Measurements from ENCODE around the gene FOSL2. TPM values are rescaled to one million over a fixed set of nuclear protein-coding genes. Genes with fewer than 3 reads are reported as not detected.

The FOSL2 gene
- total RNA-seq, 1 donor from 2014 or later, result 55.0 TPM

- Mint-ChIP-seq H3K36me3 (ENCODE audit: low read depth) (no peaks in the 10 kb centered on the region), H3K9me3 (peaks cover 14% of the 10 kb centered on the region), H3K27me3 (ENCODE audit: insufficient read depth) (peaks cover 2% of the 10 kb centered on the region), H3K4me1 (ENCODE audit: low read depth) (peaks cover 44% of the 10 kb centered on the region), H3K27ac (no peak overlapping the region), H3K4me3 (no peak overlapping the region)
- intact Hi-C loops (cut with micrococcal nuclease), result no loop called here
- DNase-seq (ENCODE audit: low spot score), result no peak
Measured at GRCh38 chr2:28431741-28432140, 39.1 kb downstream of the FOSL2 start.

- H3K9me3 Mint-ChIP-seq, result peaks cover 14% of the 10 kb centered on the region
- H3K36me3 Mint-ChIP-seq (ENCODE audit: low read depth), result no peaks in the 10 kb centered on the region
- H3K27ac Mint-ChIP-seq, result no peak overlapping the region
- intact Hi-C loops (cut with micrococcal nuclease), result no loop called here
- H3K4me3 Mint-ChIP-seq, result no peak overlapping the region
- H3K4me1 Mint-ChIP-seq (ENCODE audit: low read depth), result peaks cover 44% of the 10 kb centered on the region
- H3K27me3 Mint-ChIP-seq (ENCODE audit: insufficient read depth), result peaks cover 2% of the 10 kb centered on the region
- DNase-seq (ENCODE audit: low spot score), result no peak
Measured at GRCh38 chr2:28432362-28432761, 39.7 kb downstream of the FOSL2 start.

GRCh38 chr2:28433215-28433614 is 40.6 kb downstream of the FOSL2 start:
- H3K27ac Mint-ChIP-seq, result no peak overlapping the region

GRCh38 chr2:28433935-28434599 is 41.4 kb downstream of the FOSL2 start:
- no peak for DNase-seq (ENCODE audit: low spot score)
- H3K36me3 Mint-ChIP-seq (ENCODE audit: low read depth), result no peaks in the 10 kb centered on the region
- peak overlapping the region; percentile 7 for H3K27ac Mint-ChIP-seq
- H3K4me3 Mint-ChIP-seq, result no peak overlapping the region
- peaks cover 55% of the 10 kb centered on the region for H3K4me1 Mint-ChIP-seq (ENCODE audit: low read depth)
- H3K27me3 Mint-ChIP-seq (ENCODE audit: insufficient read depth), result peaks cover 2% of the 10 kb centered on the region
- peaks cover 14% of the 10 kb centered on the region for H3K9me3 Mint-ChIP-seq
- intact Hi-C loops (cut with micrococcal nuclease), result loop anchor here (1.0 kb wide), 1 partner anchor 10 kb away; no protein-coding TSS in a partner anchor

More at GRCh38 chr2:28433215-28433614, 40.6 kb downstream of the FOSL2 start:
- H3K9me3 Mint-ChIP-seq, result peaks cover 14% of the 10 kb centered on the region
- peaks cover 46% of the 10 kb centered on the region for H3K4me1 Mint-ChIP-seq (ENCODE audit: low read depth)
- intact Hi-C loops (cut with micrococcal nuclease), result no loop called here
- peaks cover 2% of the 10 kb centered on the region for H3K27me3 Mint-ChIP-seq (ENCODE audit: insufficient read depth)
- no peaks in the 10 kb centered on the region for H3K36me3 Mint-ChIP-seq (ENCODE audit: low read depth)
- H3K4me3 Mint-ChIP-seq, result no peak overlapping the region
- DNase-seq (ENCODE audit: low spot score), result no peak

GRCh38 chr2:28434600-28434989 is 41.9 kb downstream of the FOSL2 start:
- Mint-ChIP-seq H3K36me3 (ENCODE audit: low read depth) (no peaks in the 10 kb centered on the region), H3K27ac (no peak overlapping the region), H3K4me1 (ENCODE audit: low read depth) (peaks cover 54% of the 10 kb centered on the region)

GRCh38 chr2:28435241-28435640 is 42.6 kb downstream of the FOSL2 start:
- no peaks in the 10 kb centered on the region for H3K36me3 Mint-ChIP-seq (ENCODE audit: low read depth)
- intact Hi-C loops (cut with micrococcal nuclease), result no loop called here
- H3K4me1 Mint-ChIP-seq (ENCODE audit: low read depth), result peaks cover 49% of the 10 kb centered on the region
- peaks cover 2% of the 10 kb centered on the region for H3K27me3 Mint-ChIP-seq (ENCODE audit: insufficient read depth)
- H3K27ac Mint-ChIP-seq, result no peak overlapping the region
- peaks cover 14% of the 10 kb centered on the region for H3K9me3 Mint-ChIP-seq
- no peak overlapping the region for H3K4me3 Mint-ChIP-seq
- no peak for DNase-seq (ENCODE audit: low spot score)

More at GRCh38 chr2:28434600-28434989, 41.9 kb downstream of the FOSL2 start:
- Mint-ChIP-seq H3K9me3 (peaks cover 14% of the 10 kb centered on the region), H3K4me3 (no peak overlapping the region), H3K27me3 (ENCODE audit: insufficient read depth) (peaks cover 2% of the 10 kb centered on the region)
- intact Hi-C loops (cut with micrococcal nuclease), result loop anchor here (1.0 kb wide), 1 partner anchor 10 kb away; no protein-coding TSS in a partner anchor
- no peak for DNase-seq (ENCODE audit: low spot score)

GRCh38 chr2:28435814-28436351 is 43.2 kb downstream of the FOSL2 start:
- H3K4me1 Mint-ChIP-seq (ENCODE audit: low read depth), result peaks cover 42% of the 10 kb centered on the region
- no peak overlapping the region for H3K27ac Mint-ChIP-seq

GRCh38 chr2:28436525-28437051 is 43.9 kb downstream of the FOSL2 start:
- peaks cover 2% of the 10 kb centered on the region for H3K27me3 Mint-ChIP-seq (ENCODE audit: insufficient read depth)
- no peak for DNase-seq (ENCODE audit: low spot score)
- intact Hi-C loops (cut with micrococcal nuclease), result no loop called here
- peaks cover 39% of the 10 kb centered on the region for H3K4me1 Mint-ChIP-seq (ENCODE audit: low read depth)
- no peak overlapping the region for H3K27ac Mint-ChIP-seq
- peaks cover 14% of the 10 kb centered on the region for H3K9me3 Mint-ChIP-seq
- H3K4me3 Mint-ChIP-seq, result no peak overlapping the region
- H3K36me3 Mint-ChIP-seq (ENCODE audit: low read depth), result no peaks in the 10 kb centered on the region

More at GRCh38 chr2:28435814-28436351, 43.2 kb downstream of the FOSL2 start:
- no peak for DNase-seq (ENCODE audit: low spot score)
- H3K27me3 Mint-ChIP-seq (ENCODE audit: insufficient read depth), result peaks cover 2% of the 10 kb centered on the region
- intact Hi-C loops (cut with micrococcal nuclease), result no loop called here
- H3K9me3 Mint-ChIP-seq, result peaks cover 14% of the 10 kb centered on the region
- H3K36me3 Mint-ChIP-seq (ENCODE audit: low read depth), result no peaks in the 10 kb centered on the region
- H3K4me3 Mint-ChIP-seq, result no peak overlapping the region

GRCh38 chr2:28437149-28437835 is 44.6 kb downstream of the FOSL2 start:
- Mint-ChIP-seq H3K4me1 (ENCODE audit: low read depth) (peaks cover 43% of the 10 kb centered on the region), H3K4me3 (no peak overlapping the region), H3K36me3 (ENCODE audit: low read depth) (no peaks in the 10 kb centered on the region), H3K27ac (no peak overlapping the region), H3K27me3 (ENCODE audit: insufficient read depth) (peaks cover 2% of the 10 kb centered on the region), H3K9me3 (peaks cover 21% of the 10 kb centered on the region)
- no peak for DNase-seq (ENCODE audit: low spot score)
- intact Hi-C loops (cut with micrococcal nuclease), result no loop called here

- Mint-ChIP-seq H3K36me3 (ENCODE audit: low read depth) (no peaks in the 10 kb centered on the region), H3K4me3 (no peak overlapping the region), H3K27ac (no peak overlapping the region), H3K4me1 (ENCODE audit: low read depth) (peaks cover 44% of the 10 kb centered on the region), H3K27me3 (ENCODE audit: insufficient read depth) (peaks cover 2% of the 10 kb centered on the region), H3K9me3 (peaks cover 19% of the 10 kb centered on the region)
- no peak for DNase-seq (ENCODE audit: low spot score)
- intact Hi-C loops (cut with micrococcal nuclease), result no loop called here
Measured at GRCh38 chr2:28437918-28438317, 45.3 kb downstream of the FOSL2 start.

GRCh38 chr2:28438532-28439063 is 45.9 kb downstream of the FOSL2 start:
- DNase-seq (ENCODE audit: low spot score), result no peak
- no peak overlapping the region for H3K4me3 Mint-ChIP-seq
- H3K36me3 Mint-ChIP-seq (ENCODE audit: low read depth), result peaks cover 2% of the 10 kb centered on the region
- peaks cover 2% of the 10 kb centered on the region for H3K27me3 Mint-ChIP-seq (ENCODE audit: insufficient read depth)
- H3K27ac Mint-ChIP-seq, result no peak overlapping the region
- peaks cover 12% of the 10 kb centered on the region for H3K9me3 Mint-ChIP-seq
- peaks cover 46% of the 10 kb centered on the region for H3K4me1 Mint-ChIP-seq (ENCODE audit: low read depth)
- intact Hi-C loops (cut with micrococcal nuclease), result no loop called here

GRCh38 chr2:28439127-28439526 is 46.5 kb downstream of the FOSL2 start:
- Mint-ChIP-seq H3K4me1 (ENCODE audit: low read depth) (peaks cover 43% of the 10 kb centered on the region), H3K36me3 (ENCODE audit: low read depth) (peaks cover 3% of the 10 kb centered on the region), H3K4me3 (no peak overlapping the region), H3K9me3 (peaks cover 7% of the 10 kb centered on the region), H3K27ac (no peak overlapping the region), H3K27me3 (ENCODE audit: insufficient read depth) (no peaks in the 10 kb centered on the region)
- no peak for DNase-seq (ENCODE audit: low spot score)
- intact Hi-C loops (cut with micrococcal nuclease), result no loop called here

GRCh38 chr2:28439763-28440162 is 47.1 kb downstream of the FOSL2 start:
- no peak overlapping the region for H3K4me3 Mint-ChIP-seq
- peaks cover 7% of the 10 kb centered on the region for H3K9me3 Mint-ChIP-seq
- H3K27me3 Mint-ChIP-seq (ENCODE audit: insufficient read depth), result no peaks in the 10 kb centered on the region
- peaks cover 3% of the 10 kb centered on the region for H3K36me3 Mint-ChIP-seq (ENCODE audit: low read depth)
- DNase-seq (ENCODE audit: low spot score), result no peak
- intact Hi-C loops (cut with micrococcal nuclease), result no loop called here
- peaks cover 44% of the 10 kb centered on the region for H3K4me1 Mint-ChIP-seq (ENCODE audit: low read depth)
- no peak overlapping the region for H3K27ac Mint-ChIP-seq

Data from activated T-helper 1 cell treated with anti-CD3 and anti-CD28 coated beads, Interleukin-12 subunit alpha, Interleukin-12 subunit beta, Interleukin-2, Interleukin-4 antibody, amounts not matched to agents 30 ng/mL and 10 ng/mL and 1 ng/mL, durations not matched to agents 14 hours and 24 hours and 36 hours (primary cell).